ENCODE results near the gene ALOX15. TPM values are rescaled to one million over a fixed set of nuclear protein-coding genes. Genes with fewer than 3 reads are reported as not detected.

The ALOX15 gene
- total and polyA plus RNA-seq, 2 donors (not counting 1 experiment from before 2014, with no cell fraction given) = not detected

DNA sequence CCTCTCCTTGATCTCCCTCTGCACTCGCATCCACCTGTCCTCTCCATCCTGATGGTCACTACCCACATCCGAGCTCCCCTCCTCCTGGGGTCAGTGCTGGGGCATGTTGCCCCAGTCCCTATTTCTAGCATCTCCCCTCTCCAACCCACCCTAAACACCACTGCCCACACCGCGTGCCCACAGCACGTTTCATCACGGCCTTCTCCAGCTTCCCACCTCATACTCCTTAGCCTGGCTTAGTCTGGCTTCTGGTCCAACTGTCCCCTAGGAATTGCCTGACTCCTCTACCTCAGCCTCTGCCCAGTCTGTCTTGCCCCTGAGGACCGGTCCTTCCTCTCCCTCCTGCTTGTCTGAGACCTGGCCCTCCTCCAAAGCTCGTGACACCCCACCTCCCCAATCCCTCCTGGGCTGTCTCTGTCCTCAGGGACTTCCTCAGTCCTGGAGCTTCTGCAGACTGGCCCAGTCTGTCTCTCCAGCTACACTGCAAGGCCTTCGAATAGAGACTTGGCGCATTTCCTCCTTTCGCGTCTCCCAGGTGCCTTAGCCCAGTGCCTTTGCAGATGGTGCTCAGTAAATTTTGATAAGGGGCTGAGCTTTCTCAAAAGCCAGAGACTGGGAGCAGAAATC, 4.9 kb downstream of the ALOX15 start:
- Histone ChIP-seq H3K27me3 (ENCODE audit: control insufficient read depth, insufficient read depth, low read length) (peaks cover 29% of the 10 kb centered on the region), H3K4me2 (ENCODE audit: extremely low read depth, insufficient read depth, low read length) (no peak overlapping the region), H3K9me3 (ENCODE audit: control insufficient read depth, insufficient read depth, low read depth, low read length) (no peaks in the 10 kb centered on the region), H3K4me3 (replicated peaks in 1 of 4; ENCODE audit: control extremely low read depth in 1 of 4, insufficient read depth in 1 of 4, low read depth in 3 of 4, low read length in 4 of 4) (no peak overlapping the region), H3K4me1 (ENCODE audit: control insufficient read depth, extremely low read depth, insufficient read depth, low read length) (no peaks in the 10 kb centered on the region), H3K27ac (ENCODE audit: insufficient read depth, low read length) (no peak overlapping the region), H3K36me3 (ENCODE audit: control insufficient read depth, insufficient read depth, low read length) (no peaks in the 10 kb centered on the region), H3K9ac (ENCODE audit: insufficient read depth, low read length) (no peak overlapping the region), H4K20me1 (ENCODE audit: control insufficient read depth, extremely low read depth, insufficient read depth, low read length) (no peaks in the 10 kb centered on the region), H3K79me2 (ENCODE audit: control insufficient read depth, insufficient read depth, low read length) (no peaks in the 10 kb centered on the region), H2AFZ (ENCODE audit: low read length) (no peak overlapping the region)
- no peak for TF ChIP-seq EZH2 (IDR thresholded peaks at IDR 0.05; ENCODE audit: low read length, missing control alignments)
- no peak for TF ChIP-seq CTCF (conservative IDR thresholded peaks at IDR 0.05 in 1 of 2, IDR thresholded peaks at IDR 0.05 in 1 of 2; ENCODE audit: low read depth in 1 of 2, low read length in 2 of 2)
- no peak for DNase-seq (ENCODE audit: low read depth in 2 of 2)

DNA sequence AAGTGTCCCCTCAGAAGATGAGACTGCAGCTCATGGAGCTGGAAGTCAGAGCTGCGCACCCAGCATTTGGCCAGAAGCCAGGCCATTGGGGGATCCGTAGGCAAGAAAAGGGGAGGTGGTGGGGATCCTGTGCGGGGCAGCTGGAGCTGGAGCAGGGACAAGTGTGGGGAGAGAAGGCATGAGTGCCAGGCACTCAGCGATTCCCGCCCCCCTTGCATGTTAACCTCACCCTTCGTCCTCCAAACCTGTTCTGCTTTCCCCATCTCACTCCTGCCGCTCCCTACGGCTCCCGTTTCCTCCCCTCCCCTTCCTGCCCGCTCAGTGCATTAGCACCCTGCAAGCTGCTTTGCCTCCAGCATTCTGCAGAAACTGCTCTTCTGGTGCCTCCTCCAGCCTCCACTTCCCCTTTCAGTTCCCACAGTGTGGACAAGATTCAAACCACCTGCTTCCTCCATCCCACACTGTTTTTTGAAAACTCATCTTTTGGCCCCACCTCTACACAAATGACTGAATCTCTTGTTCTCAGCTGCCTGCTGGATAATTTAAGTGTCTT, 5.6 kb downstream of the ALOX15 start:
- Histone ChIP-seq H3K27ac (ENCODE audit: insufficient read depth, low read length) (no peak overlapping the region), H3K4me3 (replicated peaks in 1 of 4; ENCODE audit: control extremely low read depth in 1 of 4, insufficient read depth in 1 of 4, low read depth in 3 of 4, low read length in 4 of 4) (no peak overlapping the region), H3K27me3 (ENCODE audit: control insufficient read depth, insufficient read depth, low read length) (peaks cover 22% of the 10 kb centered on the region), H4K20me1 (ENCODE audit: control insufficient read depth, extremely low read depth, insufficient read depth, low read length) (no peaks in the 10 kb centered on the region), H3K9me3 (ENCODE audit: control insufficient read depth, insufficient read depth, low read depth, low read length) (no peaks in the 10 kb centered on the region), H3K4me2 (ENCODE audit: extremely low read depth, insufficient read depth, low read length) (no peak overlapping the region), H3K4me1 (ENCODE audit: control insufficient read depth, extremely low read depth, insufficient read depth, low read length) (no peaks in the 10 kb centered on the region), H3K9ac (ENCODE audit: insufficient read depth, low read length) (no peak overlapping the region), H2AFZ (ENCODE audit: low read length) (no peak overlapping the region), H3K36me3 (ENCODE audit: control insufficient read depth, insufficient read depth, low read length) (no peaks in the 10 kb centered on the region), H3K79me2 (ENCODE audit: control insufficient read depth, insufficient read depth, low read length) (no peaks in the 10 kb centered on the region)
- TF ChIP-seq CTCF (conservative IDR thresholded peaks at IDR 0.05 in 1 of 2, IDR thresholded peaks at IDR 0.05 in 1 of 2; ENCODE audit: low read depth in 1 of 2, low read length in 2 of 2) (no peak), EZH2 (IDR thresholded peaks at IDR 0.05; ENCODE audit: low read length, missing control alignments) (no peak)
- DNase-seq (ENCODE audit: low read depth in 2 of 2) = no peak

DNA sequence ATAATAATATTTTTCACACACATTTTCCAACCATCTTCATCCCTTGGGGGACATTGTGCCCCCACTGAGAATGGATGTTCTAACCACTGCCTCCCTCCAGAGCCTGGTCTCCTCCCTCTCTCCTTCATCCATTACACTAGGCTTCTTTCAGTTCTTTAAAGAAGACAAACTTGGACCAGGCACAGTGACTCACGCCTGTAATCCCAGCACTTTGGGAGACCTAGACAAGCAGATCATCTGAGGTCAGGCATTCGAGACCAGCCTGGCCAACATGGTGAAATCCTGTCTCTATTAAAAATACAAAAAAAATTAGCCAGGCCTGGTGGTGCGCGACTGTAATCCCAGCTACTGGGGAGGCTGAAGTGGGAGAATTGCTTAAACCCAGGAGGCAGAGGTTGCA, 6.5 kb downstream of the ALOX15 start:
- H3K27me3 ChIP-seq (ENCODE audit: control insufficient read depth, insufficient read depth, low read length) = peaks cover 20% of the 10 kb centered on the region
- H3K36me3 ChIP-seq (ENCODE audit: control insufficient read depth, insufficient read depth, low read length) = no peaks in the 10 kb centered on the region
- no peak for DNase-seq (ENCODE audit: low read depth in 2 of 2)
- H3K9me3 ChIP-seq (ENCODE audit: control insufficient read depth, insufficient read depth, low read depth, low read length) = no peaks in the 10 kb centered on the region
- H3K4me2 ChIP-seq (ENCODE audit: extremely low read depth, insufficient read depth, low read length) = no peak overlapping the region
- no peak overlapping the region for H3K27ac ChIP-seq (ENCODE audit: insufficient read depth, low read length)
- no peaks in the 10 kb centered on the region for H3K4me1 ChIP-seq (ENCODE audit: control insufficient read depth, extremely low read depth, insufficient read depth, low read length)
- H2AFZ ChIP-seq (ENCODE audit: low read length) = no peak overlapping the region
- no peak overlapping the region for H3K9ac ChIP-seq (ENCODE audit: insufficient read depth, low read length)
- TF ChIP-seq EZH2 (IDR thresholded peaks at IDR 0.05; ENCODE audit: low read length, missing control alignments) = no peak
- TF ChIP-seq CTCF (conservative IDR thresholded peaks at IDR 0.05 in 1 of 2, IDR thresholded peaks at IDR 0.05 in 1 of 2; ENCODE audit: low read depth in 1 of 2, low read length in 2 of 2) = no peak
- no peaks in the 10 kb centered on the region for H4K20me1 ChIP-seq (ENCODE audit: control insufficient read depth, extremely low read depth, insufficient read depth, low read length)
- H3K4me3 ChIP-seq (replicated peaks in 1 of 4; ENCODE audit: control extremely low read depth in 1 of 4, insufficient read depth in 1 of 4, low read depth in 3 of 4, low read length in 4 of 4) = no peak overlapping the region
- H3K79me2 ChIP-seq (ENCODE audit: control insufficient read depth, insufficient read depth, low read length) = no peaks in the 10 kb centered on the region
